Transverse colon (tissue), 4 donors: ENCODE results near the gene IL13.

Experiments used
- CTCF ChIP-seq, 5 experiments: fragments of 200-600 bp in 3 of 5; fragments of 450-650 bp in 2 of 5; sonication (generic) in 3 of 5; IDR thresholded peaks; 1 replicate in 2 of 5; 2 replicates in 3 of 5; pipeline ENCODE4 v1.5.1; 2016 to 2017; ENCODE audit warnings: antibody characterized with exemption in 5 of 5, inconsistent platforms in 3 of 5, mild to moderate bottlenecking in 2 of 5, moderate library complexity in 1 of 5
- POLR2A ChIP-seq: fragments of 450-650 bp; IDR thresholded peaks from one replicate; pipeline ENCODE4 v1.6.1; 2016; ENCODE audit warnings: antibody characterized with exemption, mild to moderate bottlenecking, moderate library complexity
- POLR2AphosphoS5 ChIP-seq, 3 donors: sonication (generic); formaldehyde crosslinking; IDR thresholded peaks; one replicate each; pipeline ENCODE4 v1.6.1; 2016; ENCODE audit warnings: antibody characterized with exemption in 3 of 3

GRCh38 chr5:132684491-132684890, 26.5 kb downstream of the IL13 start:
- TF ChIP-seq POLR2A: no peak
- TF ChIP-seq CTCF (IDR thresholded peaks at IDR 0.05): no peak
- TF ChIP-seq POLR2AphosphoS5 (IDR thresholded peaks at IDR 0.05): no peak
